ENCODE results near the gene SORCS3.

Gene SORCS3

DNA sequence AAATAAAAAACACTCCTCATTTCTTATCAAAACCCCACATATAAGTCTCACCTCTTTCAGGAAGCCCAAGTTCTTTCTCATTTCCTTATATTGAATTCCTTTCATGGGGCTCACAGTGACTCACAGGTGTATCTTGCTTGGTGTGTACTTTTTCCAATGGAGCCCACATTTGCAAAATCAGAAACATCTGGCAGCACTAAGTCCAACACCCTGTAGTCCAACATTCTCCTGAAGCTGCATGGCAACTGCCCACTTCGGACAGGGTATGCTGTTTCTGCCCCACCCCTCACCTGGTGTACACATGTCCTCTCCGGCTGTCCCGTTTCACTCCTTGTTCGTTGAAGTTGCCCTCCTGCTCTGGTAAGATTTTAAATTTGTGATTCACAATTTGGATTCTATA lies 544.1 kb downstream of the SORCS3 start:
- H2AFZ ChIP-seq (ENCODE audit: low read length), result no peak overlapping the region
- no peaks in the 10 kb centered on the region for H3K9me2 ChIP-seq (replicated peaks; ENCODE audit: insufficient read depth, low read length)
- H3K4me1 ChIP-seq (ENCODE audit: low read length), result no peaks in the 10 kb centered on the region
- H3K36me3 ChIP-seq (replicated peaks; ENCODE audit: insufficient read depth, low read length), result no peaks in the 10 kb centered on the region
- no peaks in the 10 kb centered on the region for H3K79me2 ChIP-seq (ENCODE audit: low read length)
- no peak overlapping the region for H3K9ac ChIP-seq (ENCODE audit: low read length)
- no peaks in the 10 kb centered on the region for H3K9me3 ChIP-seq (replicated peaks; ENCODE audit: insufficient read depth, low read length)
- H3K27me3 ChIP-seq (replicated peaks; ENCODE audit: insufficient read depth, low read length), result no peaks in the 10 kb centered on the region
- TF ChIP-seq, protein P1, sequence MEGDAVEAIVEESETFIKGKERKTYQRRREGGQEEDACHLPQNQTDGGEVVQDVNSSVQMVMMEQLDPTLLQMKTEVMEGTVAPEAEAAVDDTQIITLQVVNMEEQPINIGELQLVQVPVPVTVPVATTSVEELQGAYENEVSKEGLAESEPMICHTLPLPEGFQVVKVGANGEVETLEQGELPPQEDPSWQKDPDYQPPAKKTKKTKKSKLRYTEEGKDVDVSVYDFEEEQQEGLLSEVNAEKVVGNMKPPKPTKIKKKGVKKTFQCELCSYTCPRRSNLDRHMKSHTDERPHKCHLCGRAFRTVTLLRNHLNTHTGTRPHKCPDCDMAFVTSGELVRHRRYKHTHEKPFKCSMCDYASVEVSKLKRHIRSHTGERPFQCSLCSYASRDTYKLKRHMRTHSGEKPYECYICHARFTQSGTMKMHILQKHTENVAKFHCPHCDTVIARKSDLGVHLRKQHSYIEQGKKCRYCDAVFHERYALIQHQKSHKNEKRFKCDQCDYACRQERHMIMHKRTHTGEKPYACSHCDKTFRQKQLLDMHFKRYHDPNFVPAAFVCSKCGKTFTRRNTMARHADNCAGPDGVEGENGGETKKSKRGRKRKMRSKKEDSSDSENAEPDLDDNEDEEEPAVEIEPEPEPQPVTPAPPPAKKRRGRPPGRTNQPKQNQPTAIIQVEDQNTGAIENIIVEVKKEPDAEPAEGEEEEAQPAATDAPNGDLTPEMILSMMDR (IDR thresholded peaks at IDR 0.05; ENCODE audit: low read length), result no peak
- TF ChIP-seq EZH2 (optimal IDR thresholded peaks at IDR 0.05; ENCODE audit: low read depth, low read length) (no peak), EZH2phosphoT487 (IDR thresholded peaks at IDR 0.05; ENCODE audit: low read length) (no peak)
- H3K27ac ChIP-seq (ENCODE audit: low read length), result no peak overlapping the region
- H3K4me2 ChIP-seq (ENCODE audit: low read depth, low read length), result no peak overlapping the region
- no peaks in the 10 kb centered on the region for H4K20me1 ChIP-seq (ENCODE audit: insufficient read depth, low read length)
- no peak for DNase-seq
- no peaks in the 10 kb centered on the region for H3F3A ChIP-seq (ENCODE audit: insufficient read depth, low read length)
- H3K4me3 ChIP-seq (ENCODE audit: low read length), result no peak overlapping the region

DNA sequence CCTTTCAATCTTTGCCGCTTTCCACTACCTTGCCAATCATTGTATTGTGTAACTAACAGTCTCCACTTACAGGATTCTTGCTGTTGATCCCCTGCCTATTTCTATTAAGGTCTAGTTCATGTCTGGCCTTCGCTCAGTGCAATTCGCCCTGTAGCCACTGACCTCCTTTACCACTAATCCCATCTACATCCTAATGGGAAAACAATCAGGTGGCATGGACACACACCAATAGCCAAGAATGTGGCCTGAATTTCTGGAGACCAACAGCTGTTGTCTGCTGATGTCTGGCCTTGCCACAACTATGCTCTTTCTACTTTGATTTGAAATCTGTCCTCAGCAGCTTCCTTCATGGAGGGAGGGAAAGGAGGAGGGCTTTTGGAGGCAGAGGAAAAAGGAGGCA lies 546.2 kb downstream of the SORCS3 start:
- no peak overlapping the region for H3K4me2 ChIP-seq (ENCODE audit: low read depth, low read length)
- no peak for DNase-seq
- no peak for TF ChIP-seq EZH2 (optimal IDR thresholded peaks at IDR 0.05; ENCODE audit: low read depth, low read length)
- no peak for TF ChIP-seq EZH2phosphoT487 (IDR thresholded peaks at IDR 0.05; ENCODE audit: low read length)
- TF ChIP-seq, protein P1 (IDR thresholded peaks at IDR 0.05; ENCODE audit: low read length), result no peak
- H3K36me3 ChIP-seq (replicated peaks; ENCODE audit: insufficient read depth, low read length), result no peaks in the 10 kb centered on the region
- H3K9ac ChIP-seq (ENCODE audit: low read length), result no peak overlapping the region
- H3K9me3 ChIP-seq (replicated peaks; ENCODE audit: insufficient read depth, low read length), result no peaks in the 10 kb centered on the region
- no peaks in the 10 kb centered on the region for H3K79me2 ChIP-seq (ENCODE audit: low read length)
- H3K4me1 ChIP-seq (ENCODE audit: low read length), result no peaks in the 10 kb centered on the region
- H2AFZ ChIP-seq (ENCODE audit: low read length), result no peak overlapping the region
- H3K9me2 ChIP-seq (replicated peaks; ENCODE audit: insufficient read depth, low read length), result no peaks in the 10 kb centered on the region
- no peaks in the 10 kb centered on the region for H3F3A ChIP-seq (ENCODE audit: insufficient read depth, low read length)
- no peak overlapping the region for H3K4me3 ChIP-seq (ENCODE audit: low read length)
- no peaks in the 10 kb centered on the region for H3K27me3 ChIP-seq (replicated peaks; ENCODE audit: insufficient read depth, low read length)
- no peak overlapping the region for H3K27ac ChIP-seq (ENCODE audit: low read length)
- H4K20me1 ChIP-seq (ENCODE audit: insufficient read depth, low read length), result no peaks in the 10 kb centered on the region

DNA sequence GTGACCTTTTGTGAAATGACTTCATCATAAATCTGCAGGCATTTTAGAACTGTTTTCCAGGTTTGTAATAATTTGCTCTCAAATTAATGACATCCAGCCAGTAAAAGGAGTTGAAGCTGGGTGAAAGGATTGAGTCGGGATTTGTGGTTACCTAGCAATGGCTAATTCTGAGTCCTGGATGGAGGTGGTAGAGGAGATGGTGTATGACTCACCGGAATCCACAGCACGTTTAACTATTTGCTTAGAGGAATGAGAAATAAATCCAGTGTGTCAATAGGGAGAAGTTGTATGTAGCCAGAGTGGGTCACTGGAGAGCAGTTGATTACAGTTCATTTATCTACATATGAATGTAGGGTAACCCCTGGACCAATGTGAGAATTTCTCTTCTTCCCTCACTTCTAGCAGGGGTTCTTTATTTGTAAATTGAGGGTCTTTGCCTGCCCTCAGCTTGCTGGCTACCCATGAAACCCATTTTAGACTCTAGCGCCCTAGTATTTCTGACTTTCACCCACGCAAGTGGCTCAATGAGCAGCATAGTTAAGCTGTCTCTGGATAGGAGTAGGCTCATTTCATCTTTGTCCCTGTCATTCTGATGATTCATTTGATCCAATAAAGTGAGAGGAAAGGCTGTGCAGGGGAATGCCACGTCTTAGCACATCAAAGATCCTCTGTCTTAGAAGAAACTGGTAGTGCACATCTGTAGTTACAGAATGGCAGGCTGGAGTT lies 547.8 kb downstream of the SORCS3 start:
- no peaks in the 10 kb centered on the region for H3K79me2 ChIP-seq (ENCODE audit: low read length)
- no peak for DNase-seq
- H3K9me2 ChIP-seq (replicated peaks; ENCODE audit: insufficient read depth, low read length), result no peaks in the 10 kb centered on the region
- no peaks in the 10 kb centered on the region for H3K27me3 ChIP-seq (replicated peaks; ENCODE audit: insufficient read depth, low read length)
- H3K4me3 ChIP-seq (ENCODE audit: low read length), result no peak overlapping the region
- H4K20me1 ChIP-seq (ENCODE audit: insufficient read depth, low read length), result no peaks in the 10 kb centered on the region
- H3K36me3 ChIP-seq (replicated peaks; ENCODE audit: insufficient read depth, low read length), result no peaks in the 10 kb centered on the region
- H3K4me2 ChIP-seq (ENCODE audit: low read depth, low read length), result no peak overlapping the region
- H3K4me1 ChIP-seq (ENCODE audit: low read length), result no peaks in the 10 kb centered on the region
- H3K9ac ChIP-seq (ENCODE audit: low read length), result no peak overlapping the region
- no peak overlapping the region for H2AFZ ChIP-seq (ENCODE audit: low read length)
- no peak overlapping the region for H3K27ac ChIP-seq (ENCODE audit: low read length)
- no peak for TF ChIP-seq EZH2phosphoT487 (IDR thresholded peaks at IDR 0.05; ENCODE audit: low read length)
- TF ChIP-seq, protein P1 (IDR thresholded peaks at IDR 0.05; ENCODE audit: low read length), result no peak
- no peak for TF ChIP-seq EZH2 (optimal IDR thresholded peaks at IDR 0.05; ENCODE audit: low read depth, low read length)
- H3F3A ChIP-seq (ENCODE audit: insufficient read depth, low read length), result no peaks in the 10 kb centered on the region
- H3K9me3 ChIP-seq (replicated peaks; ENCODE audit: insufficient read depth, low read length), result no peaks in the 10 kb centered on the region

Measured in MM.1S (cell line).